GM21360 (cell line): ENCODE results near the gene ASB2.
A peak's percentile ranks its signal among the peaks of the same experiment; 100 is the strongest.

Experiments used
- ATAC-seq: cut with Tn5 transposase; IDR thresholded peaks from one replicate; pipeline ENCODE4 v1.9.1; 2021; ENCODE audit warnings: mild to moderate bottlenecking, moderate library complexity; ENCODE audit not compliant: unreplicated experiment

ASB2 gene

DNA sequence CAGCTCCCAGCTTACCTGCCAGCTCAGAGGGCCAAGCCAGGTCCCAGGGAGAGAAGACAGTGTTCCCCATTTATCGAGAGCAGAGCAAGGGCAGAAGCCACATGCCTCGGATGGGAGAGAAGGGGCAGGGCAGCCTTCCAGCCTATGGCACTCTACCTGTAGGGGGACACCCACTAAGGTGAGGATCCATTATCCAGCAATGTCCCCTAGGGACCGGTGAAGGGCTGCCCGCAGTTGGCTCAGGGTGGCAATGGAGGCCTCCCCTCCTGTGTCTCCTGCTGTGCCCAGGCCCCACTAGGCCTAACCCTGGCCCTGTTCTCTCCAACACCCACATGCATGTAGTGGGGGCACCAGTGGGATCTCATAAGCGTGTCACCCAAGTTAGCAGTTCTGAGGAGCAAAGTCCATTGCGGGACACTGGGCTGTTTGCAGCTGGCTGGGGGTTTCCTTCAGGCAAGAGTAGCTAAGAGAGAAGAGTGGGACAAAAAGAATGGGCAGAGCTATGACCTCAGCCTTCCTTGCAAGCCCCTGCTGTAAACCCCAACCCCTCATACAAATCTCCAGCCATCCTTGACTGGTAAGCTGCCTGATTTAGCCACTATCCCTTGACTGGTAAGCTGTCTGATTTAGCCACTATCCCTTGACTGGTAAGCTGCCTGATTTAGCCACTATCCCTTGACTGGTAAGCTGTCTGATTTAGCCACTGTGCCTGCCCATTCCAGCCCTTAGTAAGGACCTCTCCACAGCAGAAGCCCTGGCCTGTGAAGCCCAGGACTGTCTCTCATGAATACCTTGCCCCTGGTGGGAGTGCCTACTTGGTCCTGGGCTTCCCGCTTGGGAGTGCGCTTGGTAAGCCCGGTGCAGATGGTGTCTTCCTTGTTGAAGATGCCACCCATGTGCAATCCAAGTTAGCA is 5.2 kb upstream of the ASB2 start:
- no peak for ATAC-seq

DNA sequence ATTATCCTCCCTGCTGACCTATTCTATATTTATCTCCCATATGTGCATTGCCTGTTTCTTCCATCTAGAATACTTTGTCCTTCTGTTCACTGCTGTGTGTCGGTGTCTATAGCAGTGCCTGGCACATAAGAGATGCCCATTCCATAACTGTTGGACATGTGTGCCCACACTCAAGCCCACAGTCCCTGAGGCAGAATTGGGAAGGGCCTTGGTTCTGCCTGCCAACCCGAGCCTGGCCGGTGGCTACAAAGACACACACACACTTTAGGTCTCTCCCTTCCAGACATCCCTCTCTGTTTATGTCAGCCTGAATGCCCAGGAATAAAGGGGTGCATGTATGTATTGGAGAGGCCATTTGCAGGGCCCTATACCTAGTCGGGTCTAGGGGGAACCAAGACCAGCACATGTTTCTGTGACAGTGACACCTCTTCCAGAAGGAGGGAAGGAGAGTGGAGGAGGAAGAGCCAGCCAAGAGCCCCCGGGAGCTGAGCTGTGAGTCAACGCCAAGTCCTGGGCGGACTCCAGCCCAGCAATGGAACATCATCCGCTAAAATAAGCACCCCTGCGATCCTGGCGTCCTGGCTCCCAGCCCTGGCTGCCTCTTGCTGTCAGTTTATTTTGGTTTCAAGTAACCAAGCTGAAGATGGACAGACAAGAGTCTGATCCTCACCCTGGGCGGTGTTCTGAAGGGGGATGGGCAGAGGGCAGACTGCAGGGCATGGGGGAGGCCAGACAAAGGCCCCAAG is 4.3 kb upstream of the ASB2 start:
- no peak for ATAC-seq

DNA sequence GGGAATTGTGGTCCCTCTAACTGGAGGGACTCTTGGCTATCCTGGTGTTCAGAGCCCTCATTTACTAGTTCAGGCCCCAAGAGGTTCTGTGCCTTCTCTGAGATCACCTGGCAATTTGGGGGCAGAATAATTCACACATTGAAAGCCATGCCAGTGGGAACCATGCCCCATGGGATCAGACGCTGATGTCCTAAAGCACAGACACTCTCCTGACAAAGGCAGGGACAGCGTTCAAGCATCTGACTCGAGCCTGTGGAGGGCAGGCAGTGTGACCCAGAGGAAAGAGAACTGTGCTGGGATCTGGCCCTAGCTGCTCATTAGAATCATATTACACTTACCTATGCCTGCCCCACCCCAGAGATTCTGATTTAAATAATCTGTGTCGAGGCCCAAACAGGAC is 2.4 kb upstream of the ASB2 start:
- no peak for ATAC-seq

DNA sequence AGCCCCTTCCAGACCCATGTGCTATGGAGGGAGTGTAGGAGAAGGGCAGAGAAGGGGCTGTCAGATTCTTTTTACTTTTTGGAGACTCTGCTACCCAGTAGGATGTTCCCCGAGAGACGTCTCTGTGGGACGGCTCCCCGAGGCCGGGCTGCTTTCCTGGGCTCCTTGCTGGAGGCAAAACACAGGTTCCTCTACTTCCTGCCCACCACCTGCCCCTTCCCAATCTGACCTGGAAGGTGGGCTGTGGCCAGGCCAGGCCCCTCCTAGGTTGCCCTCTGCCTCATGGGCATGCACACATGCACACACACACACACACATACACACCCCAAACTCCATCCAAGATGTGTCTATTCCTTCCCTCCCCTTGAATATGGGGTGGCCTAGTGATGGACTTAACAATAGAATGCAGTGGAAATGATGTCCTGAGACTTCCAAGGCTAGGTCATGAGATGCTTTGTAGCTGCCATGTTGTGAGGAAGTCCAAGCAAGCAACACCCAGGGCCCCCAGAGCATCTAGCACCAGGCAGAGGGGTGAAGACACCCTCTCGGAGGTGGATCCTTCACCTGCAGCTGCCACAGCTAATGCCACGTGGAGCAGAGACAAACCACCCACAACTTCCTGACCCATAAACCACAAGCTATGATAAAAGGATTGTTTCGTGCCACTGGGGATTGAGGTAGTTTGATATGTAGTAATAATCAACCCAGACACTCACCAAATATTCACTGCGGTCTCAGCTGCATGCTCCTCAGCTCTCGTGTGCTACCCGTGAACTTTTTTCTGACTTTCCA is 1.6 kb upstream of the ASB2 start:
- no peak for ATAC-seq

DNA sequence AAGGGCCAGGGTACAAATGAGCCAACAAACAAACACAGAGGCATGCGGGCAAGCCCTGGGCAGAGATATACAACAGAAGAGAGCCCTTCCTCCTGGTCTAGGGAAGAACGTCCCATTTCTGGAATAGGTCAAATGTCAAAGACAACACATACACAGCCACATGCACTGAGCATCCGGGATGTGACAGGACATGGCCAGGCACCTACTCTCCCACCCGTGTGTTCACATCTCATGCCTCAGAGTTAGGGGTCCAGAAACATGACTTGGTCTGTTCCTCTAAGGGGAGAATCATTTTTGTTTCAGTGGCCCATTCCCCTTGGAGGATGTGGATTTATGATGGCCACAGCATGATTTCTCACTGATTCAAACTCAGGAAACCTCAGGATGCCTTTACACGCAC is 801 bp upstream of the ASB2 start:
- no peak for ATAC-seq

DNA sequence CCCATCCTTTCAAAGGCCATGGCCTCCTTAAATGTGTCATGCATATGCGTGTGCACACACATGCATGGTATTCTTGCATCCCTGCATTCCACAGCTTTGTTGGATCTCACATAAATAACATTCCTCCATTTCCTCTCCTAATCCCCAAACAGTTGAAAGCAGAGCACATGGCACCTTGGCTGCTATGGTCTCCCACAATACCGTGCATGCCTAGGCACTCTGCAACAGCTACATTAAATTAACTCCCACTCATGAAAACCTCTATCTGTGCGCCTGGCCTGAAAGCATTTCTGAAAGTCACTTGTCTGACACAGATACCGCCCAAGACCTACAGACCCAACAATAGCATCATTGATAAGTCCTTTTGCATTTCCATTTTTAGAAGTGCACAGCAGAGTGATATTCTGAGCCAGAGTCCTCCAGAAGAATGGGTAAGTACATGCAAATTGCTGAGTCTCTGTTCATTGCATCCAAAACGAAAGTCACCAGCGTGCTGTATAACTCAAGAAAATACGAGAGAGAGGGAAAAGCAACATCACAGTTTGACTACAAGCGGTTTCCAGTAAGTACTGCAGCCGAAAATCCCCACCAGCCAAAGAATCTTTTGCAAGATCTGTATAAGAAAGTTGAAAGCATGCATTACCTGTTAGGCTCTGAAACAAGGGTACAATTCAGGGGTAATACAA is 436 bp downstream of the ASB2 start:
- peak; percentile 72 for ATAC-seq

DNA sequence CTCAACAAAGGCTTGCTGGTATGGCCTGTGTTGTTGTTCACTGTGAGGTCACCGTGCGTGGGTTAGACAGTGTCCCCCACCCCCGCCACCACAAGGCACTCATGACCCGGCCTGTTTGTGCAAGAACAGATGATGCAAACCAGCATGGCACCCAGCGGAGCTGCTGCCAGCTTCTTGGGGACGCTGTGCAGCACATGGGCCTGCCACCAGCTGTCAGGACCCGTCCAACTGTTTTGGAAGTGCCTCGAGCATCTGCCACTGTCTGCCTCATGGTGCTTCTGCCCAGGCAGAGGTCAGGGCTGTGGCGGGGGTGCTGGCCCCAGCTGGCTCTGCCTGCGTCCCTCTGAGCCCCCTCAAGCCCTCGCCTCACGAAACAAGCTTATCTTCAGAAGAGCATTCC is 1.5 kb downstream of the ASB2 start:
- no peak for ATAC-seq

DNA sequence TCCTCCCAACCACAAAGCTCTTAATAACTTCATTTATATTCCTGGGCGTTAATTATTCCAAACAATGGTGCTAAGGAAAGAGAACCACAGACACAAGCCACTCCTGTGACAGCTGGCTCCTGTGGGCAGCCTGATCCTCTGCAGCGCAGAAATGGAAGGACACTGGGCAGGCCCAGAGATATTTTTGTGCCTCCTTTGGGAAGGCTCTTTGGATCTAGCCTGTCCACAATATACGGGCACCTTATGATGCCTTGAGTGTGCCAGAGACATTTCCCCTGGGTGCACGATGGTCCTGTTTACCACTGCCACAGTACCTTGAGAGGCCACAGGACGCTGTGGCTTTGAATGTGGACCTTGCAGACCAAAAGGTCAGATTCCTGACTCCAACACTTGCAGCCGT is 2.1 kb downstream of the ASB2 start:
- no peak for ATAC-seq

DNA sequence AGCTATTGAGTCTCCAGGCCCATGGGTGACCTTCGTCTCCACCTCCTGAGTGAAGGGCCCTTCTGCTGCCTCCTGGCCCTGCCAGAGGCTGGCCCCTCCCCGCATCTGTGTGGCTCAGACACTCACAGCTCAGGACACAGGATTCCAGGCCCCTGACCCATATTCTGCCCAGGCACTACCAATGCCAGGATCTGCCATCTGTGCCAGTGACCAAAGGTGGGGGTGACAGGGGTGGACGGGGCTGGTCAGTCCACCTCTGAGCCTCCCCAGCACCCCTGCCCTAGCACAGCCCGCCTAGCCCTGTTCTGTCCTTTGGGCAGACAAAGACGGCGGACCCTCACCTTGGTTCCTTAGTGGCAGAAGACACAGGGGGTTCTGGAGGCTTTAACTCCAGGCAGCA is 2.8 kb downstream of the ASB2 start:
- ATAC-seq: no peak

DNA sequence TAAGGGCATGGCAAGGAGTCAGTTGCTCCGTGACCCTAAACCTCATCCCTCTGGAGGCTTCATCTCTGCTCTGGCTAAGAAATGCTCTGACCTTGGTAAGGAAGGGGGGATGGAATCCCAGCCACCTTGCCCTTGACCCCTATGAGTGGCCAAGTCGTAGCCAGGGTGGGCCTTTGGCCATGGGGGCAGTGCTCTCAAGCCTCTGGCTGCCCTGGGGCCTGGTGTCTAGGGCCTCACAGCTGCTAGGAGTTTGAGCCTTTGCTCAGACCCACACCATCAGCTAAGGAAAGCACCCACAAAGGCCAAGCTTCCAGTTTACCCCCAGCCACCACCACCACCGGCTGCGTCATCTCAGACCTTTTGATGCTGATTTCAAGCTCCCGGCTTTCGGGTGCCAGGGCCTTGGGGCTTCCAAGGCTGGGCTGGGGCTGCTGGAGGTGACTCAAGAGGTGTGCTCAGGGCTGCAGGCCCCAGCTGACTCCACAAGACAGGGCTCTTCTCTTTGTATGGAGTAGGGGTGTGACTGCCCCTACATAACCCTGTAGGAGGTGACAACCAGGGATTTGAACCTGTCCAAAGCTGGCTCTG is 3.7 kb downstream of the ASB2 start:
- no peak for ATAC-seq

DNA sequence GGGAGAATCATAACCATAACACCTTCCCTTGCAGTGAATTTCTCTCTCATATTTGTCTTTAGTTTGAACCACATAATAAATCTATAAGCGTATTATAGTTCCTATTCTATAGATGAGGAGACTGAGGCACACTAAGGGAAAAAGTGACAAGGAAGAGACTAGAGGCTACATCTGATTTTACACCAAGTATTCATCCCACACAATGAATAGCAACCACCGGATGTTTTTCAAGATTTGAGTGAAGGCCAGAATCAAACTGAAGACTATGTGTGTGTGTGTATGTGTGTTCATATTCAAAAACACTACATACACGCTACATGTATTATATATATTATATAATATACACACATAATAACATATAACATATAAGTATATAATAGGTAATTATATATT is 4.7 kb downstream of the ASB2 start:
- ATAC-seq: no peak

DNA sequence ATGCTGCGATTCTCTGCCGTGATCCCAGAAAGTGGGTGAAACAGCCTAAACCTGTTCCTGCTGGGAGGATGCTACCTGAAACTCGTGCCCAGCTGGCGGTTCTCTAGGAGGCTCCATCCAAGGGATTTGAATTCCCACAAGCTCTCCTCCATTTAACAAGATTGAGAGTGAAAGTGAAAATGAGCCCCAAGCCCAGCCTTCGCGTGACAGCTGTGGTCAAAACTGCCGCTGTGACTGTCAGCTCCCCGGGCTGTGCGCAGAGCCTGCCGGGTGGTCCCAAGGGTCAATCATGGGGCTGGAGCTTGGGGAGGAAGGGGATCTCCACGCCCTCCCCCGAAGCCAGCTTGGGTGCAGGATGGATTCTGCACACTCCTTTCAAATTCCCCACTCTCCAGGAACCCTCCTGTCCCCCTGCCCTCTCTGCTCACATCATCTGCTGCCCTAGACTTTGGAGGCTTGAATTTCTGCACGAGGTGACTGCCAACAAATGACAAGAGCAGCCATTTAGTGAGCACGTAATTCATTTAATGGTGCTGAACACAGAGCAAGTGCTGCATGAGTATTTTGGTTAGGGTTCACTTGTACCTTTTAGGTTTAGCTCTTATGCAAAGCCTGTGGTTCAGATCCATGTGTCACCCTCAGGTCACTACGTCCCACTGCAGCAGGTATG is 5.3 kb downstream of the ASB2 start:
- peak; percentile 29 for ATAC-seq

DNA sequence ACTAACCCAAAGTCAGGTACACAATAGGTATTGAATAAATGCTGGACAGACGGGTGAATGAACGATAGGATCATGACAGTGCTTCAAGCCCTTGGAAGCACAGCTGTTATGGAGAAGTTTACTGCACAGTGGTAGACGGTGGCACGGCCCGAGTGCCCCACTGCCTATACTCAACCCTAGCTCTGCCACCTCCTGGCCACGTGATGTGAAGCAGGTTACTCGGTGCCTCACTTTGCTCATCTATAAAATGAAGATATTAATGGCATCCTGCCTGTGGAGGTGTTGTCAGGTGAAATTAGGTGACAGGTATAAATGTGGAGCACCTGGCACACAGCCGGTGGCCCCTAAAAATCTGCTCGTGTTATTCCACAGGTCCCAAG is 5.8 kb downstream of the ASB2 start:
- no peak for ATAC-seq

DNA sequence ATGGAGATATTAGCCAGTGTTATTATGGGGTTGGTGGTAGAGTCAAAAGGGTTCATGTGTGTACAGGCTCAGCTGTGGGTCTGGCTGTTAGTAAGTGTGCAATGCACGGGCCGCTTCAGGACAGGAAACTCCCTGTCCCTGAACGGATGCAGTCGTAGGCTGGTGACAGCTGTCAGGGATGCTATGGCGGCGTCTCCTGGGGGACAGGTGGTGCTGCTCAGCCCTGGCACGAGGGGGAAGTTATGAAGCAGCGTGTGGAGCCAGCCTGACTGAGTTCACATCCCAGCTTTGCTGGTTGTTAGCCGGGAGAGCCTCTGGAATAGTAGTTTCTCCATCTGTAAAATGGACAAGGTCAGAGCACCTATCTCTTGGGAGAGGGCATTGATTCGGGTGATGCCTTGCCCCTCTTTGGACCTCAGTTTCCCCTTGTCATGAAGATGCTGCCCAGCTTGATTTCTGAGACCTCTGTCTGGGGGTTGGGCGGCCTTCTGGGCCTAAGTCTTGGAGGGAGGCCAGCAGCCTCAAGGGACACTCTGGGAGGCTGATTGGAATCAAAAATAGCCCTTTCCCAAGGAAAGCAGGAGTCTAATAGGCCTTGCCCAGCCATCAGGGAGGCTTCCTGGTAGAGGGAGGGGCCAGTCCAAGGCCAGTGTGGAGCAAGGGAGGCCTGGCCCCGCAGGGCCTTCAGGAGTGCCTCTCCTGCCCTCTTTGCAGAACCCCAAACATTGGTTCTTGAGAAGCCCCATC is 7.1 kb downstream of the ASB2 start:
- no peak for ATAC-seq

DNA sequence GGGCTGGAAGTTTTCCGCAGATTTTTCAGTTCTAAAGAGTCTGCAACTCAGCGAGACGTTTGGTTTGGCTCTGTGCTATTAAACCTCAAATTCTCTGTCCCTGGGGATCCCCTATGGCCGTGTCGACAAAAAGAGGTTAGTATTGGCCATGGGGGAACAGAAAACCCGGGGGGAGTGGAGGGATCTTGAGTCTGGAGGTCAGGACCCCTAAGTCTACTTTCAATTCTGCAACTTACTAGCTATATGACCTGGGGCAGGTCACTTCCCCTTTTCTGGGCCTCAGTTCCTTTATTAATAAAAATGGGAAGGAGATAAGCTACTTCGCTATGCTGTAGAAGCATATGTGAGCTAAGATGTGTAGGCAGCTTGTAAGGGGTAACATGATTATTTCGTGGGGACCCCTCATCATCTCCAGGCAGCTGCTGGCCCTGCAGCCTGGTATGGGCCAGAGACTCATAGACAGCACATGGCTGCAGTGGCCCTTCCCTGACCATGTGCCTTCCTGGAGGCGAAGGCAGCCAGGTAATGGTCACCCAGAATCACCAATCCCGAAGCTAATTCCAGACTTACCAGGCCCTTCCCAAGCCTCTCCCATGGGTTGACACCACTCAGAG is 8.6 kb downstream of the ASB2 start:
- peak; percentile 40 for ATAC-seq

DNA sequence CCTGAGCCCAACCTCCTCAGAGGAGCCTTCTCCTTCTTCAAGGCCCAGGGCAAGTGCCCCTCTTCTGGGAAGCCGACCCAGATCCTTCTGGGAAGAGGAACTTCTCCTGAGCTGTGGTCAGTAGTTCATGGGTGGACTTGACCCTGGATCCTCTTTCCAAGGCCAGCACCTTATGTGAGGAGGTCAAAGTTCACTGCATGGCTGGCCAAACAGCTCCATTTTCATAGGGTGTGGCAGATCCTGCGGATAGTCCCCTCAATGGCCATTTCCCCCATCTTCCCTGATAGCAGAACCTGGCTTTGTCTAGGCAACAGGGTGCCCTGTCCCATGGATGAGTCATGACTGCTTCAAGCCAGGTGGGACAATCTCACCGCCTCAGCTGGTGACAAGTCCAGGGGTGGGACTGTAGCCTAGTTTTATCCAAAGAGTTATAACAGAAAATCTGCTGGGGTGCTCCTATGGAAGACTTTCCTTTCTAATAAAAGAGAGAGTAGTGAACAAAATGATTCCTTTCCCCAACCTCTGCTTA is 10.4 kb downstream of the ASB2 start:
- ATAC-seq: no peak

DNA sequence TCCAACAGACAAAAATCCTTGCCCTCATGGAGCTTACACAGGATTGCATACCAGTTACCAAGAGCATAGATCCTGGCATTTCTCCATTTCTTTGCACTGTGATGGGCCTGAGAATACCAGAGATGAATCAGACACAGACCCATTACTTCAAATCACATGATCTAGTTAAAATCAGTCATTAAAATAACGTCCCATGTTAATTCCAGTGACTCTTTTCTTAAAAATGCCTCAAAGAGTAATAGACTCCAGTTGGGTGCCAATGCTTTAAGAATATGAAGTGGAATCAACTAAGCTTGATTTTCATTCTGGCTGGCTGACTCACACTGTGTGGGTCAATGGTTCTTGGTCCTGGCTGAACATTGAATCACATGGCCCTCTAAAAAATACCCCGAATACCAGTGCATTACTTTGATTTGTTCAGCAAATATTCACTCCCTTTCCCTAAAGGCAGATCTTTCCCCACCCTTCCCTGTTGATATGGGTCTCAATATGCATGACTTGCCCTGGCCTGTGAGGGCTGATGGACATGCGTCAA is 11.0 kb downstream of the ASB2 start:
- no peak for ATAC-seq

DNA sequence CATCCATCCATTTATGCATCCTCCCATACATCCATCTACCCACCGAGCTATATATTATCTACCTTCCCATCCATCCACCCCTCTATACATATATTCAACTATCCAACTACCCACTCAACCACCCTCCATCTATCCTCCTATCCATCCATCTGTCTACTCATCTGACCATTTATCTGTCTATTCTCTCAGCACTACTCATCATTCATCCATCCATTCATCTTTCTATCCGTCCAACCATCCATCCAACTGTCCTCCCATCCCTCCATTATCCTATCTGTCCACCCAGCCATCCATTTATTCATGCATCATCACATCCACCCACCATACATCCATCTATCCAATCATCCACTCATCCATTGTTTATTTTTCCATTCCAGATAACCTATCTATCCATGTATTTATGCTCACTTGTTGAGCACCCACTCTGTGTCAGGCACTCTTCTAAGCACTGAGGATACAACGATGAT is 11.5 kb downstream of the ASB2 start:
- ATAC-seq: no peak
